Thyroid gland (tissue), 4 donors: Measurements from ENCODE around the gene NRSN1.

ENCODE experiments used
- CTCF ChIP-seq, 6 experiments: fragments of 200-600 bp in 3 of 6; fragments of 450-650 bp in 3 of 6; sonication (generic) in 3 of 6; IDR thresholded peaks; one replicate each; pipeline ENCODE4 v1.5.1; 2016 to 2019; ENCODE audit warnings: antibody characterized with exemption in 6 of 6, mild to moderate bottlenecking in 2 of 6, inconsistent platforms in 1 of 6, moderate library complexity in 1 of 6
- POLR2A ChIP-seq, 2 donors: fragments of 450-650 bp; IDR thresholded peaks; one replicate each; pipeline ENCODE4 v1.6.1; 2017; ENCODE audit warnings: antibody characterized with exemption in 2 of 2, mild to moderate bottlenecking in 2 of 2, moderate library complexity in 1 of 2

- TF ChIP-seq CTCF (IDR thresholded peaks at IDR 0.05) (no peak), POLR2A (IDR thresholded peaks at IDR 0.05) (no peak)
Measured at GRCh38 chr6:24148684-24149083, 22.7 kb downstream of the NRSN1 start.
